SW480 (cell line): Measurements from ENCODE around the gene RNASEH2C.
"Not testable (repeated sequence)": the region's sequence is repeated elsewhere in the genome, so short reads cannot be mapped to it uniquely, and the experiment has no call there.

Experiments used
- DNase-seq: peaks from one replicate; pipeline ENCODE4 v3.0.0-alpha.2; 2016; ENCODE audit warnings: low spot score

The RNASEH2C gene

GRCh38 chr11:65720211-65720934, at the start of gene RNASEH2C:
TSS of gene RNASEH2C (minus strand) at chr11:65720798. CDS start at chr11:65720758, 40 bp downstream.
- DNase-seq: peak; percentile 83

- not testable (repeated sequence) for DNase-seq
Measured at GRCh38 chr11:65767806-65768205, 47.2 kb upstream of the RNASEH2C start.

- no peak for DNase-seq
Measured at GRCh38 chr11:65767406-65767805, 46.8 kb upstream of the RNASEH2C start.

GRCh38 chr11:65766535-65766934, 45.9 kb upstream of the RNASEH2C start:
- no peak for DNase-seq

GRCh38 chr11:65764434-65764833, 43.8 kb upstream of the RNASEH2C start:
- no peak for DNase-seq

- not testable (repeated sequence) for DNase-seq
Measured at GRCh38 chr11:65762816-65763215, 42.2 kb upstream of the RNASEH2C start.

- not testable (repeated sequence) for DNase-seq
Measured at GRCh38 chr11:65762169-65762568, 41.6 kb upstream of the RNASEH2C start.

GRCh38 chr11:65745049-65745448, 24.5 kb upstream of the RNASEH2C start:
- no peak for DNase-seq

GRCh38 chr11:65744699-65745042, 24.1 kb upstream of the RNASEH2C start:
- DNase-seq: no peak

GRCh38 chr11:65744026-65744698, 23.6 kb upstream of the RNASEH2C start:
- DNase-seq: peak; percentile 77

- no peak for DNase-seq
Measured at GRCh38 chr11:65743681-65744025, 23.1 kb upstream of the RNASEH2C start.

GRCh38 chr11:65742353-65742752, 21.8 kb upstream of the RNASEH2C start:
- DNase-seq: no peak

- DNase-seq: no peak
Measured at GRCh38 chr11:65741185-65741584, 20.6 kb upstream of the RNASEH2C start.

- no peak for DNase-seq
Measured at GRCh38 chr11:65739022-65739421, 18.4 kb upstream of the RNASEH2C start.

GRCh38 chr11:65736810-65737209, 16.2 kb upstream of the RNASEH2C start:
- no peak for DNase-seq

GRCh38 chr11:65735111-65735510, 14.5 kb upstream of the RNASEH2C start:
- not testable (repeated sequence) for DNase-seq

- DNase-seq: no peak
Measured at GRCh38 chr11:65730461-65730860, 9.9 kb upstream of the RNASEH2C start.

- no peak for DNase-seq
Measured at GRCh38 chr11:65727865-65728264, 7.3 kb upstream of the RNASEH2C start.

GRCh38 chr11:65726660-65727059, 6.1 kb upstream of the RNASEH2C start:
- DNase-seq: no peak

- no peak for DNase-seq
Measured at GRCh38 chr11:65722261-65722660, 1.7 kb upstream of the RNASEH2C start.

GRCh38 chr11:65719871-65720210, 757 bp downstream of the RNASEH2C start:
- no peak for DNase-seq

- DNase-seq: no peak
Measured at GRCh38 chr11:65718964-65719492, 1.6 kb downstream of the RNASEH2C start.

- no peak for DNase-seq
Measured at GRCh38 chr11:65718531-65718930, 2.1 kb downstream of the RNASEH2C start.

GRCh38 chr11:65717906-65718305, 2.7 kb downstream of the RNASEH2C start:
- no peak for DNase-seq
